ENCODE data around the gene LGALS9C.
"Not testable (repeated sequence)": the region's sequence is repeated elsewhere in the genome, so short reads cannot be mapped to it uniquely, and the experiment has no call there.

The LGALS9C gene

GRCh38 chr17:18542234-18542633 lies 65.6 kb downstream of the LGALS9C start:
- DNase-seq: not testable (repeated sequence)

- not testable (repeated sequence) for DNase-seq
These were observed 66.3 kb downstream of the LGALS9C start for GRCh38 chr17:18542907-18543306.
